Heart right ventricle (tissue), 16 donors: ENCODE measurements around the gene RNF175. TPM values are rescaled to one million over a fixed set of nuclear protein-coding genes. Genes with fewer than 3 reads are reported as not detected.

ENCODE experiments used
- ATAC-seq, 8 donors: fragments of 200-7000 bp; cut with Tn5 transposase; one replicate each; pipeline ENCODE4 v1.9.1; 2020; ENCODE audit warnings: mild to moderate bottlenecking in 8 of 8, moderate library complexity in 8 of 8, moderate number of reproducible peaks in 1 of 8
- DNase-seq, 2 donors: peaks; one replicate each; pipeline ENCODE4 v3.0.0-alpha.2; 2020
- H3K27ac ChIP-seq, 10 donors: fragments of 200-600 bp; sonication (generic) in 2 of 10; one replicate each; pipeline versions ENCODE4 v1.5.0 to v1.8.0; 2020 to 2022; ENCODE audit warnings: mild to moderate bottlenecking in 3 of 10
- H3K27me3 ChIP-seq, 7 donors: fragments of 200-600 bp; one replicate each; pipeline ENCODE4 v1.8.0; 2021 to 2022; ENCODE audit warnings: mild to moderate bottlenecking in 2 of 7
- H3K36me3 ChIP-seq, 9 donors: fragments of 200-600 bp; sonication (generic) in 1 of 9; one replicate each; pipeline versions ENCODE4 v1.5.0 to v1.8.0; 2020 to 2022; ENCODE audit warnings: mild to moderate bottlenecking in 2 of 9
- H3K4me1 ChIP-seq, 9 donors: fragments of 200-600 bp; sonication (generic) in 1 of 9; one replicate each; pipeline versions ENCODE4 v1.5.0 to v1.8.0; 2020 to 2022; ENCODE audit warnings: mild to moderate bottlenecking in 4 of 9
- H3K4me3 ChIP-seq, 10 donors: fragments of 200-600 bp; sonication (generic) in 2 of 10; one replicate each; pipeline versions ENCODE4 v1.5.0 to v1.8.0; 2020 to 2022; ENCODE audit warnings: mild to moderate bottlenecking in 7 of 10, moderate library complexity in 2 of 10
- H3K9me3 ChIP-seq, 11 donors: fragments of 200-600 bp in 10 of 11; sonication (generic) in 2 of 11; one replicate each; pipeline versions ENCODE4 v1.5.0 to v1.8.0; 2013 to 2022; ENCODE audit warnings: mild to moderate bottlenecking in 2 of 11, control low read depth in 1 of 11, moderate library complexity in 1 of 11
- CTCF ChIP-seq, 9 donors: fragments of 200-600 bp; sonication (generic) in 2 of 9; IDR thresholded peaks; one replicate each; pipeline versions ENCODE4 v1.5.0 to v1.8.0; 2021 to 2022; ENCODE audit warnings: antibody characterized with exemption in 9 of 9, mild to moderate bottlenecking in 5 of 9, moderate library complexity in 1 of 9
- WGBS, 2 donors: extraction: QIAGEN DNeasy Blood & Tissue Kit; methylation state at CpG; one replicate each; pipeline ENCODE4 v1.1.7; 2013; ENCODE audit warnings: inconsistent platforms in 1 of 2; 5-methylcytosine and 5-hydroxymethylcytosine counted together
- intact Hi-C, 10 donors: fragments of 100-400 bp; cut with DNase I; formaldehyde crosslinking; loops; one replicate each; pipeline versions ENCODE4 v1.11.1 to v1.14.2; 2022
- polyA plus RNA-seq, 2 donors: library from polyadenylated mRNA; stranded (reverse); fragments of 200-250 nt; gene quantifications; one replicate each; pipeline ENCODE4 v1.2.3, GENCODE V29; 2013
- total RNA-seq, 10 donors: library from RNA; stranded (reverse); fragmentation: NEBNext Ultra II Directional in 3 of 10; extraction: Animal tissue kit (Norgen Biotek cat#: 25700) in 3 of 10; gene quantifications; one replicate each; pipeline versions ENCODE4 v1.2.1 to v1.2.4, GENCODE V29; 2021 to 2023
- donor health status: Arrhythmogenic right ventricular cardiomyopathy.
- donor health status: ischemic (EF 13 %, LVEDD 7.1; RV severe dilation, severe dysfunction).
- donor health status: healthy with polysubstance abuse.
- donor health status: DM: no; HTN: yes; CAD: no.
- donor health status: DM: no; HTN: no; CAD: no.
- donor health status: ischemic (EF 25% LVEDD 6.9; RV normal size, moderate dysfunction).
- donor health status: ischemic (EF 25% LVEDD 5.7; RV mildly dilated, moderate dysfunction).
- donor health status: healthy.
- donor health status: DM: yes; HTN: yes; CAD: no.
- donor health status: Ischemic cardiomyopathy.
- donor health status: ischemic (EF 35%, LVEDD 5.7; RV mildly dilated, moderate dysfunction).
- donor health status: nonischemic (EF 11% LVEDD 7.7; RV severe dilation, severe dysfunction).
- donor health status: DM: yes; HTN: yes; CAD: no.
- donor health status: PGD.
- donor health status: ischemic (EF 29% LVEDD 5.4; RV normal size, mild dysfunction).
- donor health status: nonischemic (EF 23%, LVEDD 6.1; RV moderate dilation, normal function).

RNF175 gene
- total and polyA plus RNA-seq, 12 donors: 0.13 to 1.3 (median 0.50) TPM; not detected in 2

GRCh38 chr4:153764601-153765368 lies 5.0 kb upstream of the RNF175 start:
- Histone ChIP-seq H3K27me3 (peaks cover under 1 to 50% (median 18%) of the 10 kb centered on the region in 7 donors), H3K9me3 (no peaks in the 10 kb centered on the region), H3K36me3 (no peaks in the 10 kb centered on the region), H3K4me1 (peaks cover 0 to 4% (median 0%) of the 10 kb centered on the region in 9 donors), H3K4me3 (no peak overlapping the region), H3K27ac (no peak overlapping the region)
- intact Hi-C loops: no loop called here
- DNase-seq (no peak), ATAC-seq (no peak)
- WGBS, 2 donors: 65 to 75% methylated on average over 5 of the region's 5 CpGs
- TF ChIP-seq CTCF (IDR thresholded peaks at IDR 0.05): no peak

GRCh38 chr4:153763404-153763803 lies 3.6 kb upstream of the RNF175 start:
- Histone ChIP-seq H3K36me3 (no peaks in the 10 kb centered on the region), H3K9me3 (no peaks in the 10 kb centered on the region), H3K27me3 (peaks cover 8 to 64% (median 32%) of the 10 kb centered on the region in 7 donors), H3K27ac (no peak overlapping the region), H3K4me1 (peaks cover 0 to 12% (median 6%) of the 10 kb centered on the region in 9 donors), H3K4me3 (no peak overlapping the region)
- TF ChIP-seq CTCF (IDR thresholded peaks at IDR 0.05): peak in 1 of 9 donors; percentile 23
- no peak for DNase-seq
- intact Hi-C loops: no loop called here
- 94 to 100% methylated on average over 1 of the region's 1 CpG for WGBS, 2 donors
- ATAC-seq: no peak

DNA sequence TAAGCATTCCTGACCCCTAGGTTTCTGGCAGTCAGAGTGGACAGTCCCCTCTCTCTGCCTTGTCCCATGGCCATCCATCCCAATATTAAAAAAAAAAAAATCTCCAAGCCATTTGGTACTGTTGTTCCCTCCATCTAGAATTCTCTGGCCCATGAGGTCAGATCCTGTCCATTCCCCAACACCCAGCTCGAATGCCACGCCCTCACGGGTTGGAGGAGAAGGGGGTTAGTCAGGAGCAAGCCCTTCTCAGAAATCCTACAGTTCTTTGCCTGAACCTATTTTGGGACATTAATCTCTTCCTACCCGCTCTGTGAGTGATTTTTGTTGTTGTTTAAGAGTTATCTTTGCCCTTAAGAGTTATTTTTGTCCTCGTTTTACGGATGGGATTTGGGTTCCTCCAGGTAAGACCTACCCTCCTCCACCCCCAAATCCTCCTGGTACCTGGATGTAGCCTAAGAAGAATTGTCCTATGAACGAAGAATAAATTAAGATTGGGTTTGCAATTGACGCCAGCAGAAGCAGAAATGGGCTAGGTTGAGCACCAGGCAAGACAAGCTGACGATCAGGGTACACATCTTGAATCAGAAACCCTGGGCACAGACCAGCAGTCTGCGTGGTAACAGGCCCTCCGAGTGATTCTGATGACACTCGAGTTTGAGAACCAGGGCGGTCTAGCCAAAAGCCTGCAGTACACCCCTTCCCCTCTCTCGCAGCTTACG lies 977 bp downstream of the RNF175 start:
- peak overlapping the region in 9 of 10 donors; percentile 36 to 57 (median 53) for H3K4me3 ChIP-seq
- H3K4me1 ChIP-seq: peaks cover 0 to 12% (median 6%) of the 10 kb centered on the region in 9 donors
- H3K36me3 ChIP-seq: no peaks in the 10 kb centered on the region
- 44 to 47% methylated on average over 15 of the region's 15 CpGs for WGBS, 2 donors
- peaks cover 8 to 58% (median 47%) of the 10 kb centered on the region in 7 donors for H3K27me3 ChIP-seq
- no peak for ATAC-seq
- DNase-seq: no peak
- no peak overlapping the region for H3K27ac ChIP-seq
- intact Hi-C loops: loop anchor here in 3 of 10 donors (10.0 kb wide), 2 partner anchors 124 to 414 kb away; partner anchors contain the start of gene MND1 (in 2 of the 3)
- no peak for TF ChIP-seq CTCF (IDR thresholded peaks at IDR 0.05)
- H3K9me3 ChIP-seq: peaks cover 0 to 9% (median 0%) of the 10 kb centered on the region in 11 donors

- ATAC-seq: no peak
- 74 to 86% methylated on average over 2 of the region's 2 CpGs for WGBS, 2 donors
- DNase-seq: no peak
- intact Hi-C loops: loop anchor here in 3 of 10 donors (10.0 kb wide), 2 partner anchors 123 to 413 kb away; partner anchors contain the start of gene MND1 (in 2 of the 3)
- Histone ChIP-seq H3K9me3 (peaks cover 0 to 9% (median 0%) of the 10 kb centered on the region in 11 donors), H3K4me1 (peaks cover 0 to 12% (median 6%) of the 10 kb centered on the region in 9 donors), H3K27ac (no peak overlapping the region), H3K36me3 (no peaks in the 10 kb centered on the region), H3K27me3 (peaks cover 8 to 53% (median 47%) of the 10 kb centered on the region in 7 donors), H3K4me3 (no peak overlapping the region)
- no peak for TF ChIP-seq CTCF (IDR thresholded peaks at IDR 0.05)
Measured at GRCh38 chr4:153758136-153758535, 1.7 kb downstream of the RNF175 start.
